Liver (tissue), 9 donors: ENCODE measurements around the gene WRNIP1. TPM values are rescaled to one million over a fixed set of nuclear protein-coding genes. Genes with fewer than 3 reads are reported as not detected.

ENCODE experiments used
- DNase-seq: peaks from one replicate; pipeline ENCODE4 v3.0.0-alpha.2; 2017; ENCODE audit warnings: low spot score
- H3K27ac ChIP-seq, 2 donors: one replicate each; pipeline ENCODE4 v1.7.0; 2013; ENCODE audit warnings: inconsistent platforms in 2 of 2, low read length in 2 of 2, control low read depth in 1 of 2, low read depth in 1 of 2, mild to moderate bottlenecking in 1 of 2
- H3K27me3 ChIP-seq, 4 donors: one replicate each; pipeline versions ENCODE4 v1.6.1 to v1.7.0; 2013; ENCODE audit warnings: low read length in 3 of 4, inconsistent platforms in 1 of 4, mild to moderate bottlenecking in 1 of 4, moderate library complexity in 1 of 4; ENCODE audit not compliant: control insufficient read depth in 4 of 4, insufficient read depth in 4 of 4
- H3K36me3 ChIP-seq, 4 donors: one replicate each; pipeline versions ENCODE4 v1.6.1 to v1.7.0; 2013; ENCODE audit warnings: low read length in 3 of 4, mild to moderate bottlenecking in 3 of 4, low read depth in 1 of 4, moderate library complexity in 1 of 4; ENCODE audit not compliant: control insufficient read depth in 4 of 4, insufficient read depth in 3 of 4
- H3K4me1 ChIP-seq, 4 donors: one replicate each; pipeline versions ENCODE4 v1.6.1 to v1.7.0; 2013; ENCODE audit warnings: low read length in 3 of 4, mild to moderate bottlenecking in 3 of 4, moderate library complexity in 1 of 4; ENCODE audit not compliant: control insufficient read depth in 4 of 4, insufficient read depth in 4 of 4
- H3K4me3 ChIP-seq, 3 donors: one replicate each; pipeline versions ENCODE4 v1.6.1 to v1.7.0; 2013; ENCODE audit warnings: low read length in 3 of 3, control low read depth in 1 of 3, low read depth in 1 of 3, mild to moderate bottlenecking in 1 of 3
- H3K9ac ChIP-seq, 2 donors: one replicate each; pipeline ENCODE4 v1.7.0; 2013; ENCODE audit warnings: low read length in 2 of 2, mild to moderate bottlenecking in 2 of 2, moderate library complexity in 2 of 2, control low read depth in 1 of 2, low read depth in 1 of 2
- H3K9me3 ChIP-seq, 4 donors: one replicate each; pipeline versions ENCODE4 v1.6.1 to v1.7.0; 2013; ENCODE audit warnings: low read length in 3 of 4; ENCODE audit not compliant: control insufficient read depth in 4 of 4
- CTCF ChIP-seq: fragments of 150-350 bp; IDR thresholded peaks from 2 replicates; pipeline ENCODE4 v1.5.1; 2017; ENCODE audit warnings: improper control_type of control experiment, low read depth, low read length; ENCODE audit not compliant: missing input control
- FOXA1 ChIP-seq: IDR thresholded peaks from 2 replicates; pipeline ENCODE4 v1.6.1; 2016; ENCODE audit warnings: antibody characterized with exemption
- GABPA ChIP-seq, 2 donors: IDR thresholded peaks in 1 of 2; conservative IDR thresholded peaks in 1 of 2; 2 replicates each; pipeline ENCODE4 v1.6.1; 2016; ENCODE audit warnings: antibody characterized with exemption in 2 of 2, mild to moderate bottlenecking in 1 of 2, moderate library complexity in 1 of 2
- HNF4A ChIP-seq, 2 donors: conservative IDR thresholded peaks; 2 replicates each; pipeline ENCODE4 v1.6.1; 2016; ENCODE audit warnings: antibody characterized with exemption in 2 of 2, mild to moderate bottlenecking in 2 of 2
- HNF4G ChIP-seq: IDR thresholded peaks from 2 replicates; pipeline ENCODE4 v1.6.1; 2016; ENCODE audit warnings: antibody characterized with exemption
- JUND ChIP-seq, 2 donors: IDR thresholded peaks; 2 replicates each; pipeline ENCODE4 v1.6.1; 2016; ENCODE audit warnings: antibody characterized with exemption in 2 of 2
- NR2F2 ChIP-seq: IDR thresholded peaks from 2 replicates; pipeline ENCODE4 v1.6.1; 2016; ENCODE audit warnings: antibody characterized with exemption
- RAD21 ChIP-seq, 2 donors: IDR thresholded peaks; 2 replicates each; pipeline ENCODE4 v1.6.1; 2016; ENCODE audit warnings: antibody characterized with exemption in 2 of 2, mild to moderate bottlenecking in 2 of 2
- RXRA ChIP-seq, 2 donors: IDR thresholded peaks; 2 replicates each; pipeline ENCODE4 v1.6.1; 2017 to 2018; ENCODE audit warnings: antibody characterized with exemption in 2 of 2, mild to moderate bottlenecking in 1 of 2
- TAF1 ChIP-seq: conservative IDR thresholded peaks from 2 replicates; pipeline ENCODE4 v1.6.1; 2016; ENCODE audit warnings: antibody characterized with exemption, mild to moderate bottlenecking
- WGBS: extraction: QIAGEN DNeasy Blood & Tissue Kit; methylation state at CpG from one replicate; pipeline ENCODE4 v1.1.7; 2013; 5-methylcytosine and 5-hydroxymethylcytosine counted together
- polyA plus RNA-seq, 2 donors: library from polyadenylated mRNA; stranded (reverse) in 1 of 2; unstranded in 1 of 2; fragments of 200-250 nt in 1 of 2; fragments of >200 nt in 1 of 2; fragmentation: Nextera tagmentation in 1 of 2; extraction: Ambion mirVana in 1 of 2; gene quantifications; one replicate each; pipeline versions ENCODE4 v1.2.1 to v1.2.3, GENCODE V29; 2013 to 2015
- total RNA-seq, 2 donors: library from RNA; depleted of rRNA; stranded (reverse); fragments of >200 nt; gene quantifications; one replicate each; pipeline ENCODE4 v1.2.3, GENCODE V29; 2014
- TF ChIP-seq, protein P1 (sequence below): IDR thresholded peaks from 2 replicates; pipeline ENCODE4 v1.6.1; 2016; ENCODE audit warnings: antibody characterized with exemption
- TF ChIP-seq, protein P2 (sequence below): IDR thresholded peaks from 2 replicates; pipeline ENCODE4 v1.6.1; 2016; ENCODE audit warnings: antibody characterized with exemption
- donor health status: healthy.
- donor health status: healthy.
- donor health status: healthy.
- donor health status: healthy.
- donor health status: healthy.

The WRNIP1 gene
- total and polyA plus RNA-seq, 4 donors = 10.0 to 32.7 (median 23.9) TPM

DNA sequence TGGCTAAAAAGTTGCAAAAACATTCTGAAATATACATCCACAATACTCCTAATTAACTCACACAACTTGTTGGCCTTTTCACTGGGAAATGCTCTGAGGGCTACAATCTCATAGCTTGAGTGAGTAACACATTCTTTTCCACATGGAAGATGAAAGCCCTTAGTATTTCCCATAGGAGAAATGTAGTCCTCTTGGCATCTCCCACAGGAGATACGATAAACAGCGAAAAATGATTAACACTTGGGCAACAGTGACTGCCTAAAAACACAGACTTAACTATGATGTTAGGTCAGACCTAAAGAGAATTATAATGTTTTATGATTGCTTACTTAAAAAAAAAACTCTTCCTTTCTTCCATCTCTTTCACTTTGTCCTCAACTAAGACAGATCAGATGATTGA is 23.4 kb upstream of the WRNIP1 start:
- Histone ChIP-seq H3K27me3 (no peaks in the 10 kb centered on the region), H3K4me1 (peaks cover 0 to 20% (median 16%) of the 10 kb centered on the region in 4 donors), H3K36me3 (no peaks in the 10 kb centered on the region), H3K9ac (no peak overlapping the region), H3K4me3 (no peak overlapping the region), H3K9me3 (no peaks in the 10 kb centered on the region), H3K27ac (no peak overlapping the region)
- TF ChIP-seq, protein P1, sequence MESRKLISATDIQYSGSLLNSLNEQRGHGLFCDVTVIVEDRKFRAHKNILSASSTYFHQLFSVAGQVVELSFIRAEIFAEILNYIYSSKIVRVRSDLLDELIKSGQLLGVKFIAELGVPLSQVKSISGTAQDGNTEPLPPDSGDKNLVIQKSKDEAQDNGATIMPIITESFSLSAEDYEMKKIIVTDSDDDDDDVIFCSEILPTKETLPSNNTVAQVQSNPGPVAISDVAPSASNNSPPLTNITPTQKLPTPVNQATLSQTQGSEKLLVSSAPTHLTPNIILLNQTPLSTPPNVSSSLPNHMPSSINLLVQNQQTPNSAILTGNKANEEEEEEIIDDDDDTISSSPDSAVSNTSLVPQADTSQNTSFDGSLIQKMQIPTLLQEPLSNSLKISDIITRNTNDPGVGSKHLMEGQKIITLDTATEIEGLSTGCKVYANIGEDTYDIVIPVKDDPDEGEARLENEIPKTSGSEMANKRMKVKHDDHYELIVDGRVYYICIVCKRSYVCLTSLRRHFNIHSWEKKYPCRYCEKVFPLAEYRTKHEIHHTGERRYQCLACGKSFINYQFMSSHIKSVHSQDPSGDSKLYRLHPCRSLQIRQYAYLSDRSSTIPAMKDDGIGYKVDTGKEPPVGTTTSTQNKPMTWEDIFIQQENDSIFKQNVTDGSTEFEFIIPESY = no peak
- 97% methylated on average over 2 of the region's 2 CpGs for WGBS
- DNase-seq = no peak

DNA sequence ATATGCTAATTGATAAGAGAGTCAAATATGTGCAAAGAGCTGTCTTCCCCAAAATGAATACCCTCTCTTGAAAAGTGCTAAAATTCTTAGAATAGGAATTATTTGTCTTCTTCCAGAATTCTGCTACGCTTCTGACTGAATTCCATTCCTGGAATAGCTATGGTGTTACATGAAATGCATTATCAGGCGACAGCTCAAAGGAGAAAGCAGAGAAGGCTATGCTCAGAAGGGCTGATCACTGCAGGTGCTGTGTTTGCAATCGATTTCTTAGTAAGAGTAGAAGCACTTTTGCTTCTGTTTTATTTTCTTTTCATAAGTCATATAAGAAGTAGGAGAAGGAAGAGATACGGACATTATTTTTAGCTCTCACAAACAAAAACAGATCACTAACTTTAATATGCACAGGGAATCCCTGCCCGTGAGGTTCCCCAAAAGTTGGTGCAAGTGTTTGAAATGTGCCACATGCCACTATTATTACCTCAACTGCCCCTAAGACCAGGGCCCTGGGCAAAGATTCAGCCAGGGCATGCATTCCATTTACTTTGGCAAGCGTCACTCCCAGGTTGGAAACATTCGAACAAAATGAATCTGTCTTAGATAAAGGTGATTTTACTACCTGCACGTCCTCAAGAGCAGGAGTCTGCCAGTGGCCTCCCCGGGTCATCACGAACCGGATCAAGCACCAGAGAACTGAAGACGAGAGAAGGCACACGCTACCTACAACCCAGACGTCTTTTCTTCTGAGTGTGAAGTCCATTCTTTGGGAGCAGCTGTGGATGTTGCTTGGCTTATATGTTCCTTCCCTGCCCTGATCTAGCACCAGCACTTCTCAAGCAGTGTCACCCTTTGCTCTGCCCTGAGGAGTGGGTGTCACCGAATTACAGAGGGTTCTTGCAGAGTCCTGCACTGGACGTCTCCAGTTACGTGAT is 21.6 kb upstream of the WRNIP1 start:
- Histone ChIP-seq H3K27me3 (no peaks in the 10 kb centered on the region), H3K4me3 (peak overlapping the region in 1 of 3 donors; percentile 4), H3K36me3 (no peaks in the 10 kb centered on the region), H3K27ac (no peak overlapping the region), H3K9me3 (no peaks in the 10 kb centered on the region), H3K9ac (no peak overlapping the region), H3K4me1 (peaks cover 0 to 20% (median 16%) of the 10 kb centered on the region in 4 donors)
- TF ChIP-seq JUND (IDR thresholded peaks at IDR 0.05) (peak in 1 of 2 donors; percentile 12), NR2F2 (no peak), CTCF (no peak), FOXA1 (no peak), TAF1 (no peak), HNF4G (no peak), HNF4A (conservative IDR thresholded peaks at IDR 0.05) (peak in 1 of 2 donors; percentile 48), RXRA (IDR thresholded peaks at IDR 0.05) (peak in 1 of 2 donors; percentile 50)
- DNase-seq = no peak
- 48% methylated on average over 17 of the region's 17 CpGs for WGBS

GRCh38 chr6:2744209-2744771 is 20.9 kb upstream of the WRNIP1 start:
- H3K27ac ChIP-seq = no peak overlapping the region
- H3K36me3 ChIP-seq = no peaks in the 10 kb centered on the region
- DNase-seq = no peak
- no peak overlapping the region for H3K9ac ChIP-seq
- TF ChIP-seq, protein P2, sequence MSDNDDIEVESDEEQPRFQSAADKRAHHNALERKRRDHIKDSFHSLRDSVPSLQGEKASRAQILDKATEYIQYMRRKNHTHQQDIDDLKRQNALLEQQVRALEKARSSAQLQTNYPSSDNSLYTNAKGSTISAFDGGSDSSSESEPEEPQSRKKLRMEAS = no peak
- no peak for TF ChIP-seq GABPA (IDR thresholded peaks at IDR 0.05 in 1 of 2, conservative IDR thresholded peaks at IDR 0.05 in 1 of 2)
- TF ChIP-seq CTCF = peak; percentile 29
- TF ChIP-seq RAD21 (IDR thresholded peaks at IDR 0.05) = peak; percentile 44 to 60
- TF ChIP-seq HNF4A (conservative IDR thresholded peaks at IDR 0.05) = peak in 1 of 2 donors; percentile 5
- WGBS = 31% methylated on average over 9 of the region's 9 CpGs
- H3K27me3 ChIP-seq = no peaks in the 10 kb centered on the region
- no peaks in the 10 kb centered on the region for H3K9me3 ChIP-seq
- peak overlapping the region in 1 of 3 donors; percentile 4 for H3K4me3 ChIP-seq
- H3K4me1 ChIP-seq = peaks cover 0 to 20% (median 16%) of the 10 kb centered on the region in 4 donors
